Common myeloid progenitor, CD34-positive (primary cell): ENCODE measurements around the gene TAL1.

Source experiments
- CTCF ChIA-PET: fragments of 350-600 bp; sonication (Branson Sonifier 250); formaldehyde crosslinking; loops from one replicate; lab custom pipeline; 2021; ENCODE audit warnings: antibody characterized with exemption; lab: Charles Lee
- POLR2A ChIA-PET: fragments of 350-600 bp; sonication (Branson Sonifier 250); formaldehyde crosslinking; loops from one replicate; lab custom pipeline; 2021; ENCODE audit warnings: antibody characterized with exemption; lab: Charles Lee
- DNase-seq, 3 donors: peaks; one replicate each; pipeline versions ENCODE4 v3.0.0 to v3.0.0-alpha.2; 2013
- H3K27ac ChIP-seq, 2 experiments: 1 replicate in 1 of 2; 2 replicates in 1 of 2; pipeline ENCODE4 v1.7.0; 2013; ENCODE audit warnings: inconsistent platforms in 2 of 2, low read length in 2 of 2, mild to moderate bottlenecking in 2 of 2, low read depth in 1 of 2, moderate library complexity in 1 of 2; ENCODE audit not compliant: severe bottlenecking in 2 of 2, insufficient read depth in 1 of 2, poor library complexity in 1 of 2
- H3K27me3 ChIP-seq, 5 experiments: replicated peaks in 2 of 5; 1 replicate in 3 of 5; 2 replicates in 2 of 5; pipeline versions ENCODE4 v1.6.1 to v1.7.0; 2013; ENCODE audit warnings: low read length in 4 of 5, mild to moderate bottlenecking in 2 of 5, moderate library complexity in 2 of 5, inconsistent platforms in 1 of 5; ENCODE audit not compliant: insufficient read depth in 5 of 5, control insufficient read depth in 4 of 5
- H3K36me3 ChIP-seq, 4 experiments: 1 replicate in 2 of 4; 2 replicates in 2 of 4; pipeline versions ENCODE4 v1.6.1 to v1.7.0; 2013; ENCODE audit warnings: low read length in 3 of 4, control low read depth in 1 of 4, mild to moderate bottlenecking in 1 of 4; ENCODE audit not compliant: control insufficient read depth in 4 of 4, insufficient read depth in 4 of 4
- H3K4me1 ChIP-seq, 4 experiments: 1 replicate in 3 of 4; 2 replicates in 1 of 4; pipeline versions ENCODE4 v1.6.1 to v1.7.1; 2013; ENCODE audit warnings: low read length in 3 of 4, mild to moderate bottlenecking in 3 of 4, control low read depth in 1 of 4, inconsistent platforms in 1 of 4, moderate library complexity in 1 of 4; ENCODE audit not compliant: control insufficient read depth in 4 of 4, insufficient read depth in 4 of 4; ENCODE audit errors: control extremely low read depth in 1 of 4
- H3K4me3 ChIP-seq, 7 experiments: 1 replicate in 4 of 7; 2 replicates in 3 of 7; pipeline versions ENCODE4 v1.5.1 to v1.7.0; 2013; ENCODE audit warnings: mild to moderate bottlenecking in 7 of 7, low read length in 6 of 7, moderate library complexity in 6 of 7, inconsistent platforms in 2 of 7, low read depth in 2 of 7, control low read depth in 1 of 7; ENCODE audit not compliant: insufficient read depth in 4 of 7, control insufficient read depth in 1 of 7; ENCODE audit errors: extremely low read depth in 1 of 7
- H3K9me3 ChIP-seq, 5 experiments: 1 replicate in 4 of 5; 2 replicates in 1 of 5; pipeline versions ENCODE4 v1.6.1 to v1.7.1; 2013; ENCODE audit warnings: low read length in 4 of 5, mild to moderate bottlenecking in 2 of 5, inconsistent platforms in 1 of 5, low read depth in 1 of 5, moderate library complexity in 1 of 5; ENCODE audit not compliant: control insufficient read depth in 4 of 5, insufficient read depth in 2 of 5; ENCODE audit errors: control extremely low read depth in 1 of 5
- WGBS: methylation state at CpG from one replicate; pipeline ENCODE4 v1.1.5; 2013; ENCODE audit not compliant: insufficient coverage; 5-methylcytosine and 5-hydroxymethylcytosine counted together

The TAL1 gene

DNA sequence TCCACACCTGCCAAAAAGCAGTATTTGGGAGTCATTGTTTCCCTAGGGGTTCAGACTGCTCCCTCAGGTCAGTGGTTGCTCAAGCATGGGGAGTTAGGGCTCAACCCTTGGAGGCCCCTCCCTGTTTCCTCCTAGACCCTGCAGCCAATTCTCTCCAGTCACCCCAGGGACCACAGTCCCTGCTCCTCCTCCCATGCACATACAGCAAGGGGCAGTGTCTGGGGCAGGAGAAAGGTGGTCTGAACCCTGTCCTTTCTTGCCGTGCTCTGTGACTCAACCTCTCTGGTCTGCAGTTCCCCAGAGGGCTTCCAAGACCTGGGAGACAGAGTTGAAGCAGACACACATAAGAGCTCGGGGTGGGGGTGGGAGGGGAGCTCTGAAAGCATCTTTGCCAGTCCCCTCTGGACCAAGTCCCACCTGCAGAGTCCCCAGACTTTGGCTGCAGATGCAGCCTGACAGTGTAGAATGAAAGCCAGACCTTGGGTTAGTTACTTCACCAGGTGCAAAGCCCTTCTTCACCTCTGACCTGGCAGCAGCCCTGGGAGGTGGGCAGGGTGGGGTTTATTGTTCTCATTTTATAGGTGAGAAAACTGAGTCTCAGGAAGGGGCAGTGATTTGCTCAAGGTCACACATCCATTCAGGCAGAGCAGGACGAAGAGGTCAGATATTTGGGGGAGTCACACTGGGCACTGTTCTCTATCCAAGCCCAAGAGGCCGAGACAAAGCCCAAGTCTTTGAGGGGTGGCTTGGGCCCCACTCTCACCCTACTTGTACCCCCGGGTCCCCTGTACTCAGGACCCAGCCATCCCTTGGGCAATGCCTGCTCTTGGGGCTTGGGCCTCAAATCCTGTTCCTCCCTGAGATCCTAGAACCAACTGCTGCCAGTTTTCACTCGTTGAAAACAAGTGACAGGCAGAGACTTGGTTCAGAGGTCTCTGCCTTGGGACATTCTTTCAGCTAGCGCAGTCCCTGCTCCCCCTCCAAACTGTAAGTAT lies 42.9 kb downstream of the TAL1 start:
- Histone ChIP-seq H3K36me3 (no peaks in the 10 kb centered on the region), H3K27ac (no peak overlapping the region), H3K4me3 (no peak overlapping the region), H3K27me3 (no peaks in the 10 kb centered on the region), H3K9me3 (no peaks in the 10 kb centered on the region), H3K4me1 (peaks cover 0 to 27% (median 21%) of the 10 kb centered on the region in 4 experiments)
- 89% methylated on average over 7 of the region's 7 CpGs for WGBS
- ChIA-PET POLR2A (interaction anchor here (1.3 kb wide), 2 partner anchors 10 to 74 kb away, joined by 3 read pairs; no protein-coding TSS in a partner anchor), CTCF (interaction anchor here (0.9 to 11.7 kb wide), 8 partner anchors 9 to 243 kb away, joined by 3 to 259 read pairs (median 4); no protein-coding TSS in a partner anchor)
- DNase-seq, result no peak

DNA sequence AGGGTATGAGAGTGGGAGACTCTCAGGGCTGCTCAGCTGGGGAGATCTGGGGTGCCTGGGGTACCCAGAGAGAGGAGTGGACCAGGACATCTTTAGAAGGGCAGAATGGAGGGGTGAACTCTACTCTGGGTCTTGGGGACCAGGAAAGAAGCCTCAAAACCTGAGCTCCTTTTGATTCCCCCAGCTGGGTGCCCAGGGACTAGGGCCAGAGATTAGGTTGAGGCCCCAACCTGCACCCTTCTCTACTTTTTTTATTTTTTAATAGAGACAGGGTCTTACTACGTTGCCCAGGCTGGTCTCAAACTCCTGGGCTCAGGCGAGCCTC lies 44.1 kb downstream of the TAL1 start:
- Histone ChIP-seq H3K4me1 (peaks cover 2 to 33% (median 28%) of the 10 kb centered on the region in 4 experiments), H3K36me3 (no peaks in the 10 kb centered on the region), H3K27me3 (no peaks in the 10 kb centered on the region), H3K27ac (no peak overlapping the region), H3K9me3 (no peaks in the 10 kb centered on the region), H3K4me3 (no peak overlapping the region)
- ChIA-PET POLR2A (interaction anchor here (1.3 kb wide), 2 partner anchors 9 to 75 kb away, joined by 3 read pairs; no protein-coding TSS in a partner anchor), CTCF (interaction anchor here (1.0 to 11.7 kb wide), 8 partner anchors 8 to 131 kb away, joined by 3 to 259 read pairs (median 4); no protein-coding TSS in a partner anchor)
- no peak for DNase-seq
- WGBS, result 86% methylated on average over 2 of the region's 2 CpGs

DNA sequence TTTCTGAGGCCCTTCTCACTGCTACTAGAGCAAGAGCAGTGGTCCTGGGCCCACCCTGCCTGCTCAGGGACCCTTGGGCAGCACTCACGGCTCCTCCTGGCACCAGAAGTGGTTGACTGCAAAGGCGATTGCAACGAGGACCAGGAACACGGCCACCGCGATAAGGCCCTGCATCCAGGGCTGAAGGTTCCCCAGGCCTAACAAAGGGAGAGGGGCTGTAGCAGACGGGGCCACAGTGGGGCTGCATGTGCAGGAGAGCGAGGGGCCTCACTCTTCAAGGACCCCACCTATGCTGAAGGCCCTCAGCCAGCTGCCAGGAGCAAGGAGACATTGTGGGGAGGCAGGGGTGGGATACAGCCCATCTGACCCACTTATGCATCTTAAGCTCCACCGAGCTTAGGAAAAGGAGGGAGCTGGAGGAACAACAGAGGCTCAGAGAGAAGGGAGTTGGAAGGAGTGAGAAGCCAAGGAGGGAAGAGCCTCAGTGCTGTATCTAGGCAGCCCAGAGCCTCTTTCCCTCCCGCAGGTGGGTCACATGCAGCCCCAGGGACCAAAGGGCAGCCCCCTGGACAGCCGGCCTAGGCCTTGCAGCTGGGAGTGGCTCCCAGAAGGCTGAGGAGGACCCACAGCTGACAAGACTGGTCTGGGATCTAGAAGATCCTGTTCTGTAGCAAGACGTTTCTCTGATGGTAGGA lies 44.6 kb downstream of the TAL1 start:
- no peak overlapping the region for H3K4me3 ChIP-seq
- ChIA-PET CTCF (interaction anchor here (1.0 to 11.7 kb wide), 7 partner anchors 8 to 131 kb away, joined by 3 to 259 read pairs (median 4); no protein-coding TSS in a partner anchor), POLR2A (interaction anchor here (1.3 kb wide), 1 partner anchor 8 kb away, joined by 3 read pairs; no protein-coding TSS in a partner anchor)
- no peaks in the 10 kb centered on the region for H3K36me3 ChIP-seq
- DNase-seq, result no peak
- 92% methylated on average over 11 of the region's 12 CpGs for WGBS
- no peak overlapping the region for H3K27ac ChIP-seq
- peaks cover 2 to 33% (median 28%) of the 10 kb centered on the region in 4 experiments for H3K4me1 ChIP-seq
- H3K9me3 ChIP-seq, result no peaks in the 10 kb centered on the region
- no peaks in the 10 kb centered on the region for H3K27me3 ChIP-seq

DNA sequence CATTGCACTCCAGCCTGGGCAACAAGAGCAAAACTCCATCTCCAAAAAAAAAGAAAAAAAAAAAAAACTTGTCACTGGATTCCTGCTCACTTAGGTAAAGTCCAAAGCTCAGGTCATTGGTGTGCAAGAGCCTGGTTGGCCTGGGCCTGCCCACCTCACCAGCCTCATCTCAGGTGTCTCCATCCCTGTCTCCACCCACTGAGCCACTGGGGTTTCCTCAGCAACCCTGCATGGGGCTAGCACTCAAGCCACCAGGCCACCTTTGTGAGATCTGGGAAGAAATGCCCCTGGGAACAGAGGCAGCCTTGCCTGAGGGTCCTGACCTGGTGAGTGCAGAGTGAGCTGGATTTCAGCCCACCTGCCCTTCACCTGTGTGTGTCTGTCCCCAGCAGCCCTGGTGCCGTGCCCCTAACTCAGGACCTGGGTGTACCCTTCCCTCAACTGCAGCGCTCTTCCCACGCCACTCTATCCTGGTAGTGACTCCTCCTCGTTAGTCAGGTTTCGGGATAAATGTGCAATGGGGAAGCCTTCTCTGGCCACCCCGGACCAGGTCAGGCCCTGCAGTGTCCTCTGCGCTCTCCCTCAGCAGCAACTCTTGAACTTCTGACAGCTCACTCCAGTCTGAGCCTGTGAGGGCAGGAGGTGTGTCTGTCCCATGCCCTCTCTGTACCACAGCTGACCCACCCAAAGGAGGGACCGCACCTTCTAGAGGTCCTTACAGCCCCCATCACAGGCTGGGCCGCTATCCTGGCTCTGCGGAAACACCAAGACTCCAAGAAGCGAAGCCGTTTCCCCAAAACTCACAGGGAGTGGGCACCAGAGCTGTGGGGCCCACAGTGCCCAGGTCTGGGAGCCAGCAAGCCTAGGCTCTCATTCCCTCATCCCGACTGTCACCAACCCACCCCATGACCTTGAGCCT lies 45.5 kb downstream of the TAL1 start:
- no peak overlapping the region for H3K27ac ChIP-seq
- DNase-seq, result no peak
- H3K4me1 ChIP-seq, result peaks cover 2 to 40% (median 34%) of the 10 kb centered on the region in 4 experiments
- ChIA-PET CTCF (interaction anchor here (1.3 to 11.7 kb wide), 3 partner anchors 7 to 82 kb away, joined by 4 to 259 read pairs (median 173); no protein-coding TSS in a partner anchor), POLR2A (interaction anchor here (0.6 to 0.7 kb wide), 2 partner anchors 75 to 626 kb away, joined by 3 to 6 read pairs; no protein-coding TSS in a partner anchor)
- no peaks in the 10 kb centered on the region for H3K36me3 ChIP-seq
- no peak overlapping the region for H3K4me3 ChIP-seq
- 96% methylated on average over 12 of the region's 13 CpGs for WGBS
- H3K9me3 ChIP-seq, result no peaks in the 10 kb centered on the region
- no peaks in the 10 kb centered on the region for H3K27me3 ChIP-seq

DNA sequence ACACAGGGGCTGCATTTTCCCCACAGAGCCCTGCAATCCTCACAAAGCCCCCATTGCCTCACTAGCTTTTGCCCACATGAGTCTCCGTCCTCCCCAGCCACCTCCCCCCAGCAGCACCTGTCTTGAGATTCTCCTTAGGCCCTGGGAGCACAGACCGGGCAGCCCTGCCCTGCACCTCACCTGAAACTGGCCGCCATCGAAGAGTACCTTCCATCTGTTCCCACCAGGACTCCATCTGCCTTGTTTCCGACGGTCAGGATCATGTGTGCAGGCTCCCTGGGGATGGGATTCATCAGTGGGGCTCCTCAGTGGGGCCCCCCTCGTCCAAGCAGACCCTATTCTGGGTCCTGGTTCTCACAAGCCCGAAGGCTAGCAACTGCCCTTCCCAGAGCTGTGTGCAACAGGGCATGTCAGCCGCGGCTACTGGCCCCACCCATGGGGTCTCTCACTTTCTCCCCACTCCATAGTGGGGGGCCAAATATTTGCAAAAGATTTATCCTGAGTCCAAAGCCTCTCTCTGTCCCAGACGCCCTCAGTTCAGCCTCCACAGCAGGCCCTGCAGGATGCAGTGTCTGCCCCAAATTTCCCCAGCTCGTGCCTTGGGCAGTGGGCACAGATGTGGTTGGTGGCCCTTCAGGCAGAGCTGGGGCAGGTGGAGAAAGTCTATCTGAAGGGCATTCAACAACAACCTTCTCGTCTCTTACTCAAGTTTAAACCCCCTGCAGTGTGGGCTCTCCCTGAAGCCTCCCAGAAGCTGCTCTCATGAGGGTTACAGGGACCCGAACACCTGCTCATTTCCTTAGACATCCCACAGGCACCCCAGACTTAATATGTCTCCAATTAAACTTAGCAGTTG lies 47.0 kb downstream of the TAL1 start:
- 95% methylated on average over 12 of the region's 14 CpGs for WGBS
- Histone ChIP-seq H3K27me3 (no peaks in the 10 kb centered on the region), H3K9me3 (no peaks in the 10 kb centered on the region), H3K4me1 (peaks cover 2 to 48% (median 36%) of the 10 kb centered on the region in 4 experiments), H3K4me3 (no peak overlapping the region), H3K27ac (no peak overlapping the region), H3K36me3 (no peaks in the 10 kb centered on the region)
- ChIA-PET POLR2A (no interaction called here), CTCF (interaction anchor here (1.0 to 11.7 kb wide), 6 partner anchors 5 to 79 kb away, joined by 3 to 173 read pairs (median 74); partner anchors contain the start of gene PDZK1IP1)
- DNase-seq, result no peak
